ENCODE results near the gene HERC2.
"Not testable (repeated sequence)": the region's sequence is repeated elsewhere in the genome, so short reads cannot be mapped to it uniquely, and the experiment has no call there.

The HERC2 gene

DNA sequence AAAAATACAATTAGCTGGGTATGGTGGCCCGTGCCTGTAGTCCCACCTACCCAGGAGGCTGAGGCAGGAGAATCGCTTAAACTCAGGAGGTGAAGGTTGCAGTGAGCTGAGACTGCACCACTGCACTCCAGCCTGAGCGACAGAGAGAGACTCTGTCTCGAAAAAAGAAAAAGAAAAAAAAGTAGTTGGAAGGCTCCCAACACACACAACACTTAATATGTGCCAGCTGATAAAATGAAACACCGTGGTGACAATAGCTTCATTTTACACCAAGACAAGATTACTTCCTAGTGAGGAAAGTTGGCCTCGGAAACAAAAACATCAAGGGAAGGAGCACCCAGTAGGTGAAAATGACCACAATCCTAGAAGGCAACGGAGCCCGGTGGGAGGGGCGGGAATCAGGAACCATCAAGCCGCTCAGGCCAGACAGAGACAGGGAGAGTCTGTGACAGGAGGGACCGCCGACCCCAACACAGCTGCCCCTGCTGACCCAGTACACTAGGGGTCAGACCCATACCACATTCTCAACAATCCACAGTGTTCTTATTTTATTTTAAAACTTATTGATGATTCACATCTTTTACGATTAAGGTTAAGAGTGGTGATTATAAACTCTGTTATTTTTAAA, 168.4 kb downstream of the HERC2 start:
- no peak overlapping the region for H2AFZ ChIP-seq (ENCODE audit: low read length)
- H3K9me2 ChIP-seq (ENCODE audit: low read depth, low read length) = no peaks in the 10 kb centered on the region
- H3K27me3 ChIP-seq (ENCODE audit: insufficient read depth, low read length) = no peaks in the 10 kb centered on the region
- no peak overlapping the region for H3K4me2 ChIP-seq (ENCODE audit: low read length)
- H3K4me3 ChIP-seq (ENCODE audit: low read depth, low read length, poor library complexity, severe bottlenecking) = no peak overlapping the region
- TF ChIP-seq CTCF (IDR thresholded peaks at IDR 0.05; ENCODE audit: low read length) (no peak), EZH2 (IDR thresholded peaks at IDR 0.05; ENCODE audit: borderline replicate concordance, low read length) (no peak)
- H3F3A ChIP-seq (ENCODE audit: insufficient read depth, low read length) = no peaks in the 10 kb centered on the region; the same call in 1 of the 2 replicates
- H4K20me1 ChIP-seq (ENCODE audit: insufficient read depth, low read length) = no peaks in the 10 kb centered on the region
- no peak overlapping the region for H3K27ac ChIP-seq (ENCODE audit: low read depth, low read length, poor library complexity, severe bottlenecking)
- H3K36me3 ChIP-seq (ENCODE audit: insufficient read depth, low read length) = peaks cover 30% of the 10 kb centered on the region
- no peak overlapping the region for H3K9ac ChIP-seq (ENCODE audit: low read length)
- H3K4me1 ChIP-seq (ENCODE audit: insufficient read depth, low read length, severe bottlenecking) = no peaks in the 10 kb centered on the region
- peaks cover 10% of the 10 kb centered on the region; the same call in 1 of the 2 replicates for H3K79me2 ChIP-seq (ENCODE audit: insufficient read depth, low read length)
- peaks cover 7% of the 10 kb centered on the region for H3K9me3 ChIP-seq (ENCODE audit: low read length)

- H3K4me3 ChIP-seq (ENCODE audit: low read depth, low read length, poor library complexity, severe bottlenecking); H2AFZ ChIP-seq (ENCODE audit: low read length); H4K20me1 ChIP-seq (ENCODE audit: insufficient read depth, low read length); H3K9me2 ChIP-seq (ENCODE audit: low read depth, low read length); H3K9me3 ChIP-seq (ENCODE audit: low read length); H3K79me2 ChIP-seq (ENCODE audit: insufficient read depth, low read length); H3K4me1 ChIP-seq (ENCODE audit: insufficient read depth, low read length, severe bottlenecking); H3K27me3 ChIP-seq (ENCODE audit: insufficient read depth, low read length); H3K4me2 ChIP-seq (ENCODE audit: low read length); H3F3A ChIP-seq (ENCODE audit: insufficient read depth, low read length); H3K27ac ChIP-seq (ENCODE audit: low read depth, low read length, poor library complexity, severe bottlenecking); H3K9ac ChIP-seq (ENCODE audit: low read length): not testable (repeated sequence)
- H3K36me3 ChIP-seq (ENCODE audit: insufficient read depth, low read length) = peaks cover 30% of the 10 kb centered on the region
These were observed 169.4 kb downstream of the HERC2 start for GRCh38 chr15:28152538-28152923.

GRCh38 chr15:28151864-28152537, 170.0 kb downstream of the HERC2 start:
- H4K20me1 ChIP-seq (ENCODE audit: insufficient read depth, low read length); H3K27me3 ChIP-seq (ENCODE audit: insufficient read depth, low read length); H3K9ac ChIP-seq (ENCODE audit: low read length); H3K79me2 ChIP-seq (ENCODE audit: insufficient read depth, low read length); H3K4me1 ChIP-seq (ENCODE audit: insufficient read depth, low read length, severe bottlenecking); H3K9me2 ChIP-seq (ENCODE audit: low read depth, low read length); H3K4me3 ChIP-seq (ENCODE audit: low read depth, low read length, poor library complexity, severe bottlenecking); H3F3A ChIP-seq (ENCODE audit: insufficient read depth, low read length); H3K9me3 ChIP-seq (ENCODE audit: low read length); H2AFZ ChIP-seq (ENCODE audit: low read length); H3K4me2 ChIP-seq (ENCODE audit: low read length); H3K27ac ChIP-seq (ENCODE audit: low read depth, low read length, poor library complexity, severe bottlenecking): not testable (repeated sequence)
- peaks cover 30% of the 10 kb centered on the region for H3K36me3 ChIP-seq (ENCODE audit: insufficient read depth, low read length)

DNA sequence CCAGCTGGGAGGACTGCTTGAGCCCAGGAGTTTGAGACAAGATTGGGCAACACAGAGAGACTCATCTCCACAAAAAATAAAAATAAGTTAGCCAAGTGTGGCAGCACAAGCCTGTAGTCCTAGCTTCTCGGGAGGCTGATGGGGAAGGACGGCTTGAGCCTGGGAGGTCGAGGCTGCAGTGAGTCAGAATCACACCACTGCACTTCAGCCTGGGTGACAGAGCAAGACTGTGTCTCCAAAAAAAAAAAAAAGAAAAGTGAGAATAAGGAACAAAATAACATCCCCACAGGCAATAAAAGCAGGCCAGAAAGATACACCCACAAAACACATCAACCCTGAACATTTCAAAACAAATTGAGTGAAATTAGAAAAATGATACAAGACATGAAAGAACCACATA, 174.2 kb downstream of the HERC2 start:
- Histone ChIP-seq H3K27me3 (ENCODE audit: insufficient read depth, low read length) (no peaks in the 10 kb centered on the region), H3K36me3 (ENCODE audit: insufficient read depth, low read length) (peaks cover 59% of the 10 kb centered on the region)

GRCh38 chr15:28145419-28145818, 176.6 kb downstream of the HERC2 start:
- not testable (repeated sequence) for H3K4me1 ChIP-seq (ENCODE audit: insufficient read depth, low read length, severe bottlenecking); H3K79me2 ChIP-seq (ENCODE audit: insufficient read depth, low read length); H2AFZ ChIP-seq (ENCODE audit: low read length); H3K4me3 ChIP-seq (ENCODE audit: low read depth, low read length, poor library complexity, severe bottlenecking); H4K20me1 ChIP-seq (ENCODE audit: insufficient read depth, low read length); H3K27me3 ChIP-seq (ENCODE audit: insufficient read depth, low read length); H3K9ac ChIP-seq (ENCODE audit: low read length); H3F3A ChIP-seq (ENCODE audit: insufficient read depth, low read length); H3K9me2 ChIP-seq (ENCODE audit: low read depth, low read length); H3K27ac ChIP-seq (ENCODE audit: low read depth, low read length, poor library complexity, severe bottlenecking); H3K9me3 ChIP-seq (ENCODE audit: low read length); H3K4me2 ChIP-seq (ENCODE audit: low read length)
- peaks cover 56% of the 10 kb centered on the region for H3K36me3 ChIP-seq (ENCODE audit: insufficient read depth, low read length)

More for the DNA sequence above, 174.2 kb downstream of the HERC2 start:
- Histone ChIP-seq H3K79me2 (ENCODE audit: insufficient read depth, low read length) (peaks cover 10% of the 10 kb centered on the region; the same call in 1 of the 2 replicates), H4K20me1 (ENCODE audit: insufficient read depth, low read length) (no peaks in the 10 kb centered on the region), H3K9me2 (ENCODE audit: low read depth, low read length) (no peaks in the 10 kb centered on the region), H3K27ac (ENCODE audit: low read depth, low read length, poor library complexity, severe bottlenecking) (no peak overlapping the region), H3K9ac (ENCODE audit: low read length) (no peak overlapping the region), H3K4me3 (ENCODE audit: low read depth, low read length, poor library complexity, severe bottlenecking) (no peak overlapping the region), H3F3A (ENCODE audit: insufficient read depth, low read length) (no peaks in the 10 kb centered on the region; the same call in 1 of the 2 replicates), H2AFZ (ENCODE audit: low read length) (no peak overlapping the region), H3K4me2 (ENCODE audit: low read length) (no peak overlapping the region), H3K9me3 (ENCODE audit: low read length) (peaks cover 7% of the 10 kb centered on the region), H3K4me1 (ENCODE audit: insufficient read depth, low read length, severe bottlenecking) (no peaks in the 10 kb centered on the region)
- TF ChIP-seq EZH2 (IDR thresholded peaks at IDR 0.05; ENCODE audit: borderline replicate concordance, low read length) (no peak), CTCF (IDR thresholded peaks at IDR 0.05; ENCODE audit: low read length) (no peak)

All from OCI-LY1 (cell line).